SK-N-SH treated with all-trans-retinoic acid at 6 μM for 48 hours (cell line): ENCODE data around the gene MECR.

Source experiments
- ATAC-seq: fragments of 200-7000 bp; cut with Tn5 transposase; 3 replicates; pipeline ENCODE4 v1.9.1; 2020; ENCODE audit warnings: mild to moderate bottlenecking, moderate library complexity
- ARNTL ChIP-seq: fragments of 450-650 bp; formaldehyde crosslinking; IDR thresholded peaks from 2 replicates; pipeline ENCODE4 v1.5.0; 2020; ENCODE audit warnings: low read depth, mild to moderate bottlenecking, moderate library complexity, borderline replicate concordance
- BACH2 ChIP-seq: fragments of 250-450 bp; sonication (Bioruptor Pico); IDR thresholded peaks from 2 replicates; pipeline ENCODE4 v1.9.0; 2021; ENCODE audit warnings: mild to moderate bottlenecking, borderline replicate concordance
- CSDC2 ChIP-seq: fragments of 250-450 bp; sonication (Bioruptor Pico); IDR thresholded peaks from 2 replicates; pipeline ENCODE4 v1.5.0; 2020; ENCODE audit warnings: mild to moderate bottlenecking, moderate library complexity
- CSRNP3 ChIP-seq: fragments of 250-450 bp; sonication (Bioruptor Pico); IDR thresholded peaks from 2 replicates; pipeline ENCODE4 v1.5.1; 2021; ENCODE audit warnings: mild to moderate bottlenecking, moderate library complexity
- ESRRG ChIP-seq: fragments of 250-450 bp; sonication (Bioruptor Pico); IDR thresholded peaks from 2 replicates; pipeline ENCODE4 v1.6.1; 2021; ENCODE audit warnings: mild to moderate bottlenecking
- GLIS3 ChIP-seq: fragments of 250-450 bp; sonication (Bioruptor Pico); IDR thresholded peaks from 2 replicates; pipeline ENCODE4 v1.5.0; 2020; ENCODE audit warnings: mild to moderate bottlenecking, moderate library complexity
- ISL1 ChIP-seq: fragments of 250-450 bp; sonication (Bioruptor Pico); IDR thresholded peaks from 2 replicates; pipeline ENCODE4 v2.1.2; 2022; ENCODE audit warnings: mild to moderate bottlenecking, moderate library complexity
- OSR1 ChIP-seq: fragments of 250-450 bp; sonication (Bioruptor Pico); IDR thresholded peaks from 2 replicates; pipeline ENCODE4 v1.8.0; 2022; ENCODE audit warnings: moderate library complexity, mild to moderate bottlenecking, inconsistent platforms
- PATZ1 ChIP-seq: fragments of 250-450 bp; sonication (Bioruptor Pico); IDR thresholded peaks from 2 replicates; pipeline ENCODE4 v1.8.0; 2020; ENCODE audit warnings: mild to moderate bottlenecking, moderate library complexity, borderline replicate concordance
- POU6F1 ChIP-seq: fragments of 250-450 bp; sonication (Bioruptor Pico); IDR thresholded peaks from 2 replicates; pipeline ENCODE4 v1.8.0; 2021; ENCODE audit warnings: low read depth, mild to moderate bottlenecking, moderate library complexity, borderline replicate concordance
- PPARA ChIP-seq: fragments of 250-450 bp; sonication (Bioruptor Pico); IDR thresholded peaks from 2 replicates; pipeline ENCODE4 v1.5.0; 2020; ENCODE audit warnings: mild to moderate bottlenecking, borderline replicate concordance
- RARB ChIP-seq: fragments of 250-450 bp; sonication (Bioruptor Pico); IDR thresholded peaks from 2 replicates; pipeline ENCODE4 v1.8.0; 2021; ENCODE audit warnings: mild to moderate bottlenecking, moderate library complexity
- SNAI2 ChIP-seq: fragments of 250-450 bp; sonication (Bioruptor Pico); IDR thresholded peaks from 2 replicates; pipeline ENCODE4 v1.5.0; 2020; ENCODE audit warnings: mild to moderate bottlenecking, moderate library complexity
- TCF4 ChIP-seq: fragments of 250-450 bp; sonication (Bioruptor Pico); IDR thresholded peaks from 2 replicates; pipeline ENCODE4 v1.8.0; 2021; ENCODE audit warnings: mild to moderate bottlenecking, moderate library complexity, borderline replicate concordance
- TOX ChIP-seq: fragments of 250-450 bp; sonication (Bioruptor Pico); IDR thresholded peaks from 2 replicates; pipeline ENCODE4 v1.8.0; 2021; ENCODE audit warnings: mild to moderate bottlenecking, moderate library complexity, borderline replicate concordance
- TSHZ2 ChIP-seq: fragments of 250-450 bp; sonication (Bioruptor Pico); IDR thresholded peaks from 2 replicates; pipeline ENCODE4 v1.5.0; 2020; ENCODE audit warnings: mild to moderate bottlenecking, moderate library complexity
- ZC3H10 ChIP-seq: fragments of 250-450 bp; sonication (Bioruptor Pico); IDR thresholded peaks from 2 replicates; pipeline ENCODE4 v1.5.1; 2021; ENCODE audit warnings: mild to moderate bottlenecking, moderate library complexity
- ZFP3 ChIP-seq: fragments of 250-450 bp; sonication (Bioruptor Pico); IDR thresholded peaks from 2 replicates; pipeline ENCODE4 v1.5.0; 2020; ENCODE audit warnings: mild to moderate bottlenecking, moderate library complexity
- ZFP30 ChIP-seq: fragments of 450-650 bp; formaldehyde crosslinking; IDR thresholded peaks from 2 replicates; pipeline ENCODE4 v1.5.0; 2022; ENCODE audit warnings: mild to moderate bottlenecking, moderate library complexity
- ZNF565 ChIP-seq: fragments of 450-650 bp; formaldehyde crosslinking; conservative IDR thresholded peaks from 2 replicates; pipeline ENCODE4 v1.5.0; 2020; ENCODE audit warnings: low read depth, mild to moderate bottlenecking, moderate library complexity
- ZNF70 ChIP-seq: fragments of 450-650 bp; formaldehyde crosslinking; IDR thresholded peaks from 2 replicates; pipeline ENCODE4 v1.5.0; 2020; ENCODE audit warnings: mild to moderate bottlenecking, moderate library complexity
- ZNF8 ChIP-seq: fragments of 450-650 bp; formaldehyde crosslinking; IDR thresholded peaks from 2 replicates; pipeline ENCODE4 v1.5.0; 2020; ENCODE audit warnings: mild to moderate bottlenecking, moderate library complexity

Gene MECR

GRCh38 chr1:29164588-29164987 lies 66.1 kb downstream of the MECR start:
- TF ChIP-seq CSDC2, result no peak
- TF ChIP-seq ZFP30 (CRISPR knock-in tag), result no peak
- no peak for TF ChIP-seq ESRRG (CRISPR knock-in tag)
- TF ChIP-seq OSR1 (CRISPR knock-in tag), result no peak
- no peak for ATAC-seq

- no peak for ATAC-seq
- no peak for TF ChIP-seq TSHZ2 (CRISPR knock-in tag)
- no peak for TF ChIP-seq CSDC2
- no peak for TF ChIP-seq SNAI2 (CRISPR knock-in tag)
Observed at GRCh38 chr1:29162476-29163138, 68.1 kb downstream of the MECR start.

GRCh38 chr1:29162025-29162424 lies 68.7 kb downstream of the MECR start:
- no peak for ATAC-seq
- TF ChIP-seq BACH2 (CRISPR knock-in tag) (no peak), PATZ1 (CRISPR knock-in tag) (no peak), ESRRG (CRISPR knock-in tag) (no peak), PPARA (CRISPR knock-in tag) (no peak), TSHZ2 (CRISPR knock-in tag) (no peak), ZFP3 (no peak), ZC3H10 (CRISPR knock-in tag) (no peak)

- ATAC-seq, result no peak
- TF ChIP-seq ZNF8 (CRISPR knock-in tag), result no peak
- no peak for TF ChIP-seq POU6F1
- TF ChIP-seq ESRRG (CRISPR knock-in tag), result no peak
- no peak for TF ChIP-seq TCF4 (CRISPR knock-in tag)
- no peak for TF ChIP-seq ZNF565 (CRISPR knock-in tag)
- TF ChIP-seq RARB (CRISPR knock-in tag), result no peak
- no peak for TF ChIP-seq OSR1 (CRISPR knock-in tag)
- TF ChIP-seq CSDC2, result no peak
- TF ChIP-seq BACH2 (CRISPR knock-in tag), result no peak
- no peak for TF ChIP-seq ZC3H10 (CRISPR knock-in tag)
- no peak for TF ChIP-seq SNAI2 (CRISPR knock-in tag)
- no peak for TF ChIP-seq ISL1 (CRISPR knock-in tag)
- no peak for TF ChIP-seq ZFP3
- no peak for TF ChIP-seq PPARA (CRISPR knock-in tag)
- TF ChIP-seq GLIS3, result no peak
- no peak for TF ChIP-seq ARNTL (CRISPR knock-in tag)
- no peak for TF ChIP-seq PATZ1 (CRISPR knock-in tag)
- TF ChIP-seq CSRNP3 (CRISPR knock-in tag), result no peak
- TF ChIP-seq ZNF70 (CRISPR knock-in tag), result no peak
- TF ChIP-seq TOX (CRISPR knock-in tag), result no peak
Observed at GRCh38 chr1:29159773-29160172, 71.0 kb downstream of the MECR start.
